ENCODE results near the gene BLVRA. TPM values are rescaled to one million over a fixed set of nuclear protein-coding genes. Genes with fewer than 3 reads are reported as not detected.

BLVRA gene
- total and polyA plus RNA-seq, 2 donors (not counting 1 experiment from before 2014, with no cell fraction given) = 5.4 to 6.9 TPM

DNA sequence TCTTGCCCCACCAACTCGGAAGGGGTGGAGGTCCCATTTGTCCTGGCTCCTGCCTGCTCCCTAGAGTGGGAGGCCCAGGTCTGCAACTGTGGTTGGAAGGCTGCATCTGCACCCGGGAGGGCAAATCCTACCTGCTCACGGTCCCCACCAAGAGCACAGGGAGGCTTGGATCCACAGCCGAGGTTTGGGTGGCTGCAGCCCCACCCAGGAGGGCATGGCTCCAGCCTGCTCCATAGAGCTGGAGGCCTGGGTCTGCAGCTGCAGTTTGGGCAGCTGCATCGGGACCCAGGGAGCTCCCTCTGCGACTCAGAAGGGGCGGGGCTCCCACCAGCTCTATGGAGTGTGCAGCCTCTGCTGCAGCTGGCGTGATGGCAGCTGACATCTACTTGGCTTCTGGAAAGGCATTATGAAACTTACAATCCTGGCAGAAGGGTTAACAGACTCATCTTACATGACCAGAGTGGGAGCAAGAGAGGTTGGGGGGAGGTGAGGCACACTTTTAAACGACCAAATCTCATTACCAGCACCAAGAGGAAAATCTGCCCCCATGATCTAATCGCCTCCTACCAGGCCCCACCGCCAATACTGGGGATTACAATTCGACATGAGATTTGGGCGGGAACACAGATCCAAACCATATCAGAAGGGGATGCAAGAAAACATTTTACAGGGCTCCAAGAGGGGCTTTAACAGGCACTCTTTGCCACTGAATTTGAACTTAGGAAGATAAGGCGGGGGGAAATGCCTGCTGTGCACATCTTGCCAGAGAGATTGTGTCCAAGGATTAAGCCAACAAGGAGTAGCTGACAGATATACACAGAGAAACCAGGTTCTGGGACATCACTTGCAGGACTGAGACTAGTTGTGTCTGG, 8.2 kb upstream of the BLVRA start:
- H3K4me3 Mint-ChIP-seq = no peak overlapping the region
- H3K4me1 ChIP-seq (ENCODE audit: control insufficient read depth in 2 of 2, insufficient read depth in 2 of 2, low read length in 2 of 2) = no peaks in the 10 kb centered on the region
- no peak overlapping the region for H3K27ac Mint-ChIP-seq
- no peak overlapping the region for H3K4me3 ChIP-seq (ENCODE audit: control extremely low read depth in 1 of 5, extremely low read depth in 1 of 5, insufficient read depth in 1 of 5, low read depth in 2 of 5, low read length in 4 of 5)
- DNase-seq (no peak), ATAC-seq (ENCODE audit: low read depth) (no peak)
- no peaks in the 10 kb centered on the region for H3K9me3 Mint-ChIP-seq (ENCODE audit: insufficient read depth)
- no peaks in the 10 kb centered on the region for H4K20me1 ChIP-seq (ENCODE audit: control insufficient read depth, insufficient read depth, low read length, poor library complexity, severe bottlenecking)
- H2AFZ ChIP-seq (ENCODE audit: insufficient read depth, low read depth, low read length, poor library complexity, severe bottlenecking) = no peak overlapping the region
- TF ChIP-seq CTCF (IDR thresholded peaks at IDR 0.05) = no peak
- no peak for TF ChIP-seq EZH2 (IDR thresholded peaks at IDR 0.05; ENCODE audit: borderline replicate concordance, insufficient read depth, low read depth, low read length, poor library complexity, severe bottlenecking)
- H3K4me1 Mint-ChIP-seq = no peaks in the 10 kb centered on the region
- no peaks in the 10 kb centered on the region for H3K9me3 ChIP-seq (ENCODE audit: control extremely low read depth in 1 of 3, control insufficient read depth in 2 of 3, insufficient read depth in 1 of 3, low read length in 2 of 3)
- peaks cover 6% of the 10 kb centered on the region for H3K27me3 Mint-ChIP-seq
- H3K27me3 ChIP-seq (replicated peaks in 1 of 4; ENCODE audit: control extremely low read depth in 1 of 4, control insufficient read depth in 3 of 4, insufficient read depth in 4 of 4, low read length in 3 of 4) = peaks cover 0 to 5% (median 2%) of the 10 kb centered on the region in 4 experiments
- intact Hi-C loops (cut with micrococcal nuclease) = no loop called here
- H3K36me3 ChIP-seq (replicated peaks in 1 of 2; ENCODE audit: control extremely low read depth in 1 of 2, control insufficient read depth in 1 of 2, extremely low read depth in 1 of 2, insufficient read depth in 2 of 2, low read length in 1 of 2) = no peaks in the 10 kb centered on the region
- H3K79me2 ChIP-seq (ENCODE audit: control insufficient read depth, insufficient read depth, low read length) = no peaks in the 10 kb centered on the region
- no peak overlapping the region for H3K9ac ChIP-seq (ENCODE audit: low read length)
- WGBS (ENCODE audit: insufficient coverage) = 94% methylated on average over 9 of the region's 14 CpGs
- CTCF ChIA-PET = no interaction called here
- H3K27ac ChIP-seq (ENCODE audit: low read length in 2 of 2) = no peak overlapping the region
- POLR2A ChIA-PET = no interaction called here
- H3K4me2 ChIP-seq (replicated peaks; ENCODE audit: low read depth, low read length, poor library complexity, severe bottlenecking) = no peak overlapping the region

DNA sequence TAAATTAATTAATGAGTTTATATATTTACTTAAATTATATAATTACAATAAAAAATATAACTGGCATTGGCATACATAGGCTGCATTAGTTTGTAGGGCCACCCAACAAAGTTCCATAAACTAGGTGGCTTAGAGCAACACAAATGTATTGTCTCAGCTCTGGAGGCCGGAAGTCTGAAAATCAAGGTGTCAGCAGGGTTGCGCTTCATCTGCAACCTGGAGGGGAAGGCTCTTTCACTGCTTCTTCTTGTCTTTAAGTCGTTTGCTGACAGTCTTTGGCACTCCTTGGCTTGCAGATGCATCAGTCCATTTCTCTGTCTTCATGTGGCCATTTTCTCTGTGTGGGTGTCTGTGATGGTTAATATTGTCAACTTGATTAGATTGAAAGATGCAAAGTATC, 6.1 kb upstream of the BLVRA start:
- H3K27ac ChIP-seq (ENCODE audit: low read length in 2 of 2) = no peak overlapping the region
- DNase-seq (no peak), ATAC-seq (ENCODE audit: low read depth) (no peak)
- no peak overlapping the region for H2AFZ ChIP-seq (ENCODE audit: insufficient read depth, low read depth, low read length, poor library complexity, severe bottlenecking)
- no peak for TF ChIP-seq CTCF (IDR thresholded peaks at IDR 0.05)
- no peak for TF ChIP-seq EZH2 (IDR thresholded peaks at IDR 0.05; ENCODE audit: borderline replicate concordance, insufficient read depth, low read depth, low read length, poor library complexity, severe bottlenecking)
- H3K4me3 ChIP-seq (ENCODE audit: control extremely low read depth in 1 of 5, extremely low read depth in 1 of 5, insufficient read depth in 1 of 5, low read depth in 2 of 5, low read length in 4 of 5) = no peak overlapping the region
- WGBS (ENCODE audit: insufficient coverage) = 96% methylated on average over 3 of the region's 3 CpGs
- ChIA-PET POLR2A (no interaction called here), CTCF (no interaction called here)
- no peaks in the 10 kb centered on the region for H3K79me2 ChIP-seq (ENCODE audit: control insufficient read depth, insufficient read depth, low read length)
- no peak overlapping the region for H3K4me3 Mint-ChIP-seq
- H3K4me1 Mint-ChIP-seq = peaks cover 4% of the 10 kb centered on the region
- H3K9me3 ChIP-seq (ENCODE audit: control extremely low read depth in 1 of 3, control insufficient read depth in 2 of 3, insufficient read depth in 1 of 3, low read length in 2 of 3) = no peaks in the 10 kb centered on the region
- no peak overlapping the region for H3K9ac ChIP-seq (ENCODE audit: low read length)
- peaks cover 0 to 3% (median 0%) of the 10 kb centered on the region in 4 experiments for H3K27me3 ChIP-seq (replicated peaks in 1 of 4; ENCODE audit: control extremely low read depth in 1 of 4, control insufficient read depth in 3 of 4, insufficient read depth in 4 of 4, low read length in 3 of 4)
- intact Hi-C loops (cut with micrococcal nuclease) = no loop called here
- no peak overlapping the region for H3K27ac Mint-ChIP-seq
- H3K9me3 Mint-ChIP-seq (ENCODE audit: insufficient read depth) = no peaks in the 10 kb centered on the region
- no peaks in the 10 kb centered on the region for H4K20me1 ChIP-seq (ENCODE audit: control insufficient read depth, insufficient read depth, low read length, poor library complexity, severe bottlenecking)
- no peak overlapping the region for H3K4me2 ChIP-seq (replicated peaks; ENCODE audit: low read depth, low read length, poor library complexity, severe bottlenecking)
- no peaks in the 10 kb centered on the region for H3K4me1 ChIP-seq (ENCODE audit: control insufficient read depth in 2 of 2, insufficient read depth in 2 of 2, low read length in 2 of 2)
- H3K27me3 Mint-ChIP-seq = peaks cover 11% of the 10 kb centered on the region
- H3K36me3 ChIP-seq (replicated peaks in 1 of 2; ENCODE audit: control extremely low read depth in 1 of 2, control insufficient read depth in 1 of 2, extremely low read depth in 1 of 2, insufficient read depth in 2 of 2, low read length in 1 of 2) = no peaks in the 10 kb centered on the region

All from B cell (primary cell).